Stimulated activated CD8-positive, alpha-beta memory T cell treated with anti-CD3 and anti-CD28 coated beads, Interleukin-15, amount 100 ng/mL, for 48 hours (primary cell): Measurements from ENCODE around the gene COASY.

Experiments
- DNase-seq, 2 donors: peaks; one replicate each; pipeline ENCODE4 v3.0.0-alpha.2; 2020; ENCODE audit warnings: low read depth in 2 of 2

COASY gene

DNA sequence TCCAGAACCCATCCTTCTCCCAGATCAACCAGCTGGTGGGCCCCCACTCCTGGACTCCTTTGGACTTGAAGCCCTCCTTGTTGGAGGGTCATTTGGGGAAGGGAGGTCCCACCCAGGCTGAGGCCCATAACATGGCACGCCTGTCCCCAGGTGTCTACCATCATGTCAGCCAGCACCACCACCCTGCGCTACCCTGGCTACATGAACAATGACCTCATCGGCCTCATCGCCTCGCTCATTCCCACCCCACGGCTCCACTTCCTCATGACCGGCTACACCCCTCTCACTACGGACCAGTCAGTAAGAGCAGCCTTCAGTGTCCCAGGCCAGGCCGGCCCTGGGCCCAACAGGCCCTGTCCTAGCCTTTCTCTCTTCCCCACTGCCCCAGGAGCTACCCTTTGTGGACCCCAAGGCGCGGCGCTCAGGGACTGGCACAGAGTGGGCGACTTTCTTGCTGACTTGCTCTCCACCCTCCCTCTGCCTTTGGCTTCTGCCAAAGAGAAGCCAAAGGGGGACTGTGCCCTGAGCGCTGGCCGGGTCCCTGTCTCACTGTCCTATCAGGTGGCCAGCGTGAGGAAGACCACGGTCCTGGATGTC is 51.8 kb downstream of the COASY start:
- no peak for DNase-seq
